BLaER1 treated with 17β-estradiol and CSF1 and Interleukin-3, amounts not matched to agents 10 nM and 100 nM (cell line): Measurements from ENCODE around the gene UGT1A10.

Source experiments
- H3K27ac ChIP-seq, 11 experiments: shearing (Covaris generic); formaldehyde crosslinking; 2 replicates each; pipeline ENCODE4 v1.8.1; 2022
- H3K27me3 ChIP-seq, 11 experiments: shearing (Covaris generic); formaldehyde crosslinking; 2 replicates each; pipeline ENCODE4 v1.8.1; 2022
- H3K36me3 ChIP-seq, 11 experiments: shearing (Covaris generic); formaldehyde crosslinking; 2 replicates each; pipeline ENCODE4 v1.8.1; 2022
- H3K4me1 ChIP-seq, 10 experiments: shearing (Covaris generic); formaldehyde crosslinking; 2 replicates each; pipeline ENCODE4 v1.8.1; 2022
- H3K4me2 ChIP-seq, 11 experiments: shearing (Covaris generic); formaldehyde crosslinking; 2 replicates each; pipeline ENCODE4 v1.8.1; 2022
- H3K4me3 ChIP-seq, 10 experiments: shearing (Covaris generic); formaldehyde crosslinking; 2 replicates each; pipeline ENCODE4 v1.8.1; 2022
- H3K9ac ChIP-seq, 11 experiments: shearing (Covaris generic); formaldehyde crosslinking; 2 replicates each; pipeline ENCODE4 v1.8.1; 2022
- H3K9me3 ChIP-seq, 11 experiments: shearing (Covaris generic); formaldehyde crosslinking; replicated peaks in 1 of 11; 2 replicates each; pipeline ENCODE4 v1.8.1; 2022
- H4K20me1 ChIP-seq, 11 experiments: shearing (Covaris generic); formaldehyde crosslinking; 2 replicates each; pipeline ENCODE4 v1.8.1; 2022
- Cebpa-rat ChIP-seq, 11 experiments: shearing (Covaris generic); IDR thresholded peaks; 2 replicates each; pipeline ENCODE4 v1.8.1; 2022

The UGT1A10 gene

GRCh38 chr2:233684640-233685039, 48.4 kb downstream of the UGT1A10 start:
- Histone ChIP-seq H3K27ac (no peak overlapping the region), H3K9ac (no peak overlapping the region), H3K4me3 (no peak overlapping the region), H3K4me1 (peaks cover 6 to 14% (median 9%) of the 10 kb centered on the region in 10 experiments; a peak in 18 of 20 replicates), H3K4me2 (no peak overlapping the region), H3K36me3 (no peaks in the 10 kb centered on the region), H3K27me3 (no peaks in the 10 kb centered on the region), H4K20me1 (no peaks in the 10 kb centered on the region), H3K9me3 (no peaks in the 10 kb centered on the region)
- no peak for TF ChIP-seq Cebpa-rat (IDR thresholded peaks at IDR 0.05)

GRCh38 chr2:233686928-233687327, 50.7 kb downstream of the UGT1A10 start:
- H3K4me1 ChIP-seq = peaks cover 6 to 18% (median 9%) of the 10 kb centered on the region in 10 experiments; a peak in 18 of 20 replicates
- no peaks in the 10 kb centered on the region for H4K20me1 ChIP-seq
- H3K36me3 ChIP-seq = no peaks in the 10 kb centered on the region
- H3K27me3 ChIP-seq = no peaks in the 10 kb centered on the region
- no peak overlapping the region for H3K4me2 ChIP-seq
- H3K4me3 ChIP-seq = no peak overlapping the region
- no peaks in the 10 kb centered on the region for H3K9me3 ChIP-seq
- no peak overlapping the region for H3K27ac ChIP-seq
- TF ChIP-seq Cebpa-rat (IDR thresholded peaks at IDR 0.05) = no peak
- H3K9ac ChIP-seq = no peak overlapping the region

- Histone ChIP-seq H3K27ac (no peak overlapping the region), H3K36me3 (no peaks in the 10 kb centered on the region), H3K4me1 (peaks cover 0 to 5% (median 0%) of the 10 kb centered on the region in 10 experiments; a peak in 5 of 20 replicates), H3K9ac (no peak overlapping the region), H3K27me3 (no peaks in the 10 kb centered on the region), H3K9me3 (no peaks in the 10 kb centered on the region), H3K4me2 (no peak overlapping the region), H4K20me1 (no peaks in the 10 kb centered on the region), H3K4me3 (no peak overlapping the region)
- TF ChIP-seq Cebpa-rat (IDR thresholded peaks at IDR 0.05) = no peak
Measured at GRCh38 chr2:233688341-233688740, 52.1 kb downstream of the UGT1A10 start.

GRCh38 chr2:233689031-233689430, 52.8 kb downstream of the UGT1A10 start:
- Histone ChIP-seq H3K9ac (no peak overlapping the region), H3K27me3 (no peaks in the 10 kb centered on the region), H3K27ac (no peak overlapping the region), H3K4me3 (no peak overlapping the region), H3K4me1 (peaks cover 0 to 5% (median 0%) of the 10 kb centered on the region in 10 experiments; a peak in 2 of 20 replicates), H3K4me2 (no peak overlapping the region), H4K20me1 (no peaks in the 10 kb centered on the region), H3K36me3 (no peaks in the 10 kb centered on the region), H3K9me3 (no peaks in the 10 kb centered on the region)
- TF ChIP-seq Cebpa-rat (IDR thresholded peaks at IDR 0.05) = no peak

DNA sequence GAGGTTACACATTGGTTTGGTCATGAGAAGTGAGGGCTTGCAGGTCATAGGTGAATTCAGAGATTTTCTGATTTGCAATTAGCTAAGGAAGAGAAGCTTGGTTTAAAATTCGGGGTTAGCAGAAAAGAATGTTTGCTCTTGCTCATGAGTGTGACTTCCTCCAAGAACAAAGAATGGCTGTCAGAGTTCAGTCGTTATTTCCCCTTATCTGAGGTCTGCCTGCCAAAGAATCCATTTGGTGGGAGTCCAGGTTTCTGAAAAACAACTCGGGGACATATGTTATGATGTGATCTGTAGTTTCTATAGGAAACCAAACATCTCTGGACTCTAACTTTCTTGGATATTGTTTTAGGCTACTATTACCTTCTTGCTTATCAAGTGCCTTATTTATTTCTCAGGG, 53.3 kb downstream of the UGT1A10 start:
- no peaks in the 10 kb centered on the region for H3K27me3 ChIP-seq
- H3K4me3 ChIP-seq = no peak overlapping the region
- H3K36me3 ChIP-seq = no peaks in the 10 kb centered on the region
- H3K27ac ChIP-seq = no peak overlapping the region
- H3K9ac ChIP-seq = no peak overlapping the region
- TF ChIP-seq Cebpa-rat (IDR thresholded peaks at IDR 0.05) = no peak
- no peaks in the 10 kb centered on the region for H3K9me3 ChIP-seq
- no peak overlapping the region for H3K4me2 ChIP-seq
- no peaks in the 10 kb centered on the region for H4K20me1 ChIP-seq
- peaks cover 0 to 5% (median 0%) of the 10 kb centered on the region in 10 experiments; a peak in 2 of 20 replicates for H3K4me1 ChIP-seq

- Histone ChIP-seq H3K9me3 (no peaks in the 10 kb centered on the region), H3K27me3 (no peaks in the 10 kb centered on the region), H3K4me1 (peaks cover 0 to 5% (median 0%) of the 10 kb centered on the region in 10 experiments; a peak in 2 of 20 replicates), H3K4me3 (no peak overlapping the region), H3K27ac (no peak overlapping the region), H3K36me3 (no peaks in the 10 kb centered on the region), H3K4me2 (no peak overlapping the region), H3K9ac (no peak overlapping the region), H4K20me1 (no peaks in the 10 kb centered on the region)
- TF ChIP-seq Cebpa-rat (IDR thresholded peaks at IDR 0.05) = no peak
Measured at GRCh38 chr2:233690444-233690843, 54.2 kb downstream of the UGT1A10 start.

DNA sequence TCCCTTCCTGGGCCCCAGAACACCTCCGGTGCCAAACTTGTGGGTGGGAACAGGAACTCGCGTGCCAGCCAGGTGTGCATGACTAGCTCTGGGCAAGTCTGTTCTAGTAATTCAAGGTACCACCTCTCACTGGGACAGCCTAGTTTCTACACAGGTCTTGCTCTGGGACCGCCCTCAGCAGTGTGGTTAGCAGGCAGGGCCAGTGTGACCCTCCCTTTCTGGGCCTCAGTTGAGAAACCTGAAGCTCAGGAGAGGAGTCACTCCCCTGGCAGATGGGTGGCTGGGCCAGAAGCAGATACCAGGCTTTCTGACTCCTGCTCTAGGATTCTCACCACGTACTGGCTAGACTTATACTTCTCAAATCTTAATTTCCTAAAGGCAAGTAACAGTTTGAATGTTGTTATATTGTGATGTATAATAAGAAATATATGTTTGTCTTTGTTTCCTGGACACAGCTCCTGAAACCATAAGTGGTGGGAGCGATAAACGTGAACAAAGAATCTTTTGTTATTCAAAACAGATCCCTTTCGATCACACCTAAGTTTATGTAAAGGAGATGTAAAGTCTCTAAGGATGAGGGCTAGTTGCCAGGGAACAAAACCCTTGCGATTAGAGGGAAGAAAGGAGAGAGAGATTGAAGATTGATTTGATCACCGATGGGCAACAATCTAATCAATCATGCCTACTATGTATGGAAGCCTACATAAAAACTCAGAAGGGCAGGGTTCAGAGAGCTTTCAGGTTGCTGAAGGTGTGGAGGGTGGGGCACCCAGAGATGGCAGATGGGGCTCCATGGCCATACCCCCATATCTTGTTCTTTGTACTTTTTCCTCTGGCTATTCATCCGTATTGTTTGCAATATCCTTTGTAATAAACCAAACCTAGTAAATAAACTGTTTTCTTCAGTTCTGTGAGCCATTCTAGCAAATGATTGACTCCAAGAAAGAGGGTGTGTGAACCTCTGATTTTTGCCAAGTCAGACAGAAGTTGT, 55.5 kb downstream of the UGT1A10 start:
- Histone ChIP-seq H4K20me1 (no peaks in the 10 kb centered on the region), H3K9ac (no peak overlapping the region), H3K27me3 (no peaks in the 10 kb centered on the region), H3K4me1 (peaks cover 0 to 5% (median 0%) of the 10 kb centered on the region in 10 experiments; a peak in 2 of 20 replicates), H3K36me3 (no peaks in the 10 kb centered on the region), H3K4me3 (no peak overlapping the region), H3K27ac (no peak overlapping the region), H3K9me3 (no peaks in the 10 kb centered on the region), H3K4me2 (no peak overlapping the region; a peak in 1 of 22 replicates)
- no peak for TF ChIP-seq Cebpa-rat (IDR thresholded peaks at IDR 0.05)

DNA sequence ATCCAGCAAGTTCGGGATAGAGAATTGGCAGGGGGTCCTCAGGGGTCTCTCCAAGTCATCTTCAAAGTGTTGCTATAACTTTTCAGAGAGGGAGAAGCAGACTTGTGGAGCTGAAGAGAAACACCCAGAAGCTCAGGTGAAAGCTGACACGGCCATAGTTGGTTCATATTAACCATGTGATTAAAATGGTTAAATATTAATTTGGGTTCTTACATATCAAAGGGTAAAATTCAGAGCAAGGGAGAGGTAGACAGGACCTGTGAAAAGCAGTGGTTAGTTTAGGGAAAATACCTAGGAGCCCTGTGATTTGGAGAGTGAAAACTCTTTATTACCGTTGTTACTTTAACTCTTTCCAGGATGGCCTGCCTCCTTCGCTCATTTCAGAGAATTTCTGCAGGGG, 56.4 kb downstream of the UGT1A10 start, which contains the start of gene UGT1A6:
Gene UGT1A6 (plus strand): TSS at position 243 of the 400 bp plus-strand sequence. CDS start 115 bp downstream, at position 358.
- H3K4me2 ChIP-seq = no peak within 1 kb of the TSS
- TF ChIP-seq Cebpa-rat (IDR thresholded peaks at IDR 0.05) = no peak
- H3K4me1 ChIP-seq = peaks cover 0 to 5% (median 0%) of the 10 kb centered on the region in 10 experiments; a peak in 2 of 20 replicates
- H3K36me3 ChIP-seq = no peaks in the 10 kb centered on the region
- no peaks in the 10 kb centered on the region for H4K20me1 ChIP-seq
- no peaks in the 10 kb centered on the region for H3K9me3 ChIP-seq
- no peak within 1 kb of the TSS for H3K9ac ChIP-seq
- H3K27ac ChIP-seq = no peak within 1 kb of the TSS
- no peak within 1 kb of the TSS for H3K4me3 ChIP-seq
- no peaks in the 10 kb centered on the region for H3K27me3 ChIP-seq

DNA sequence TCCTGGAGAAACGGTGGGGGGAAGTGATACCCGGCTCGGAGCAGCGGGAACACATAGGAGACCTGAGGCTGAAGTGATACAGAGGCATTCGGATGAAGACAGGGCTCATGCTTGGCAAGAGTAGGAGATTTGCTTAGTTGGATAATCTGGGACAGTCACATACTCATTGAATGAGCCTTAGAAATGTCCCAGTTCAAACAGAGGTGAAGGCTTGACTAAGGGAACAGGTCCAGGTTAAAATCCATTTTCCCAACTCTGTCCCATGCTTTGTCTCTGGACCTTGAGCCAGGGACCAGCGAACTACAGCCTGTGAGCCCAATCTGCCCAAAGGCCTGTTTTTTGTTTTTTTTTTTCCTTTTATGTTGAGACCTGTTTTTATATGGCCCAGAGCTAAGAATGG, 57.7 kb downstream of the UGT1A10 start:
- Histone ChIP-seq H3K4me2 (no peak overlapping the region), H3K27me3 (no peaks in the 10 kb centered on the region), H3K36me3 (no peaks in the 10 kb centered on the region), H3K9ac (no peak overlapping the region), H3K4me3 (no peak overlapping the region), H4K20me1 (no peaks in the 10 kb centered on the region), H3K4me1 (peaks cover 0 to 5% (median 0%) of the 10 kb centered on the region in 10 experiments; a peak in 2 of 20 replicates), H3K9me3 (no peaks in the 10 kb centered on the region), H3K27ac (no peak overlapping the region)
- no peak for TF ChIP-seq Cebpa-rat (IDR thresholded peaks at IDR 0.05)
